ENCODE results near the gene FAM193A.
"Not testable (repeated sequence)": the region's sequence is repeated elsewhere in the genome, so short reads cannot be mapped to it uniquely, and the experiment has no call there.

The FAM193A gene

GRCh38 chr4:2722033-2722432 is 185.6 kb downstream of the FAM193A start:
- H3K4me3 ChIP-seq (ENCODE audit: control insufficient read depth, low read depth, low read length): no peak overlapping the region
- DNase-seq (ENCODE audit: low read depth): no peak
- no peak for TF ChIP-seq CTCF (IDR thresholded peaks at IDR 0.05; ENCODE audit: control insufficient read depth, insufficient read depth, low read depth, low read length, missing control alignments)

- H3K4me3 ChIP-seq (ENCODE audit: control insufficient read depth, low read depth, low read length): no peak overlapping the region
- no peak for DNase-seq (ENCODE audit: low read depth)
- no peak for TF ChIP-seq CTCF (IDR thresholded peaks at IDR 0.05; ENCODE audit: control insufficient read depth, insufficient read depth, low read depth, low read length, missing control alignments)
Measured at GRCh38 chr4:2723751-2724150, 187.3 kb downstream of the FAM193A start.

DNA sequence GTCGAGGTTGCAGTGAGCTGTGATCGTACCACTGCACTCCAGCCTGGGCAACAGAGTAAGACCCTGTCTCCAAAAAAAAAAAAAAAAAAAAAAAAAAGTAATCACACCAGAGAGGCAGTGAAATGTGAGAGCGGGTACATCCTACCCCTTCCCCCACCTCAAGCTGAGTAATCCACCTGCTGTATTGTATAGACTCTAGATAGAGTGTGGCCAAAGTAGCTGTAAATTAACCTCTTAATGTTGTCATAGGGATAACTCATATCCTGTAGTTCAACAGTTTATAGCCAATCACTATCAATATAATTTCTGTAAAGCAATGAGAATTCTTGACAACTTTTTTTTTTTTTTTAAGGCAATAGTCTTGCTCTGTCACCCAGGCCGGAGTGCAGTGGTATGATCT is 188.9 kb downstream of the FAM193A start:
- H3K4me3 ChIP-seq (ENCODE audit: control insufficient read depth, low read depth, low read length): no peak overlapping the region
- no peak for TF ChIP-seq CTCF (IDR thresholded peaks at IDR 0.05; ENCODE audit: control insufficient read depth, insufficient read depth, low read depth, low read length, missing control alignments)
- DNase-seq (ENCODE audit: low read depth): no peak

- DNase-seq (ENCODE audit: low read depth); H3K4me3 ChIP-seq (ENCODE audit: control insufficient read depth, low read depth, low read length): not testable (repeated sequence)
Measured at GRCh38 chr4:2726881-2727280, 190.4 kb downstream of the FAM193A start.

DNA sequence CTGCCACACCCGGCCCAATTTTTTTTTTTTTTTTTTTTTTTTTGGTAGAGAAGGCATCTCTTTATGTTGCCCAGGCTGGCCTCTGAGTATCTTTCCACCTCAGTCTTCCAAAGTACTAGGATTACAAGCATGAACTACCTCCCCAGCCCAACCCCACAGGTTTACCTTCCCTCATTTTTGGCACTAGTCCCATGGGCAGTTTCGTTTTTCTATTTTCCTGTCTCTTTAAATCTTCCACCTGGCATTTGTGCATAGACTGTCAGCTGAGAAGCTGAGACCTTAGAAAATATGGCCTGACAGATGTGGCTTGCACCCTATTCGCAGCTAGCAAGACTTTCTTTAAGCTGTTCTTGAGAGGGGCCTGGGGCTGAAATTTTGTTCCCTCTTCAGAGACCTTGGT is 191.8 kb downstream of the FAM193A start:
- TF ChIP-seq CTCF (IDR thresholded peaks at IDR 0.05; ENCODE audit: control insufficient read depth, insufficient read depth, low read depth, low read length, missing control alignments): no peak
- no peak for DNase-seq (ENCODE audit: low read depth)
- H3K4me3 ChIP-seq (ENCODE audit: control insufficient read depth, low read depth, low read length): no peak overlapping the region

DNA sequence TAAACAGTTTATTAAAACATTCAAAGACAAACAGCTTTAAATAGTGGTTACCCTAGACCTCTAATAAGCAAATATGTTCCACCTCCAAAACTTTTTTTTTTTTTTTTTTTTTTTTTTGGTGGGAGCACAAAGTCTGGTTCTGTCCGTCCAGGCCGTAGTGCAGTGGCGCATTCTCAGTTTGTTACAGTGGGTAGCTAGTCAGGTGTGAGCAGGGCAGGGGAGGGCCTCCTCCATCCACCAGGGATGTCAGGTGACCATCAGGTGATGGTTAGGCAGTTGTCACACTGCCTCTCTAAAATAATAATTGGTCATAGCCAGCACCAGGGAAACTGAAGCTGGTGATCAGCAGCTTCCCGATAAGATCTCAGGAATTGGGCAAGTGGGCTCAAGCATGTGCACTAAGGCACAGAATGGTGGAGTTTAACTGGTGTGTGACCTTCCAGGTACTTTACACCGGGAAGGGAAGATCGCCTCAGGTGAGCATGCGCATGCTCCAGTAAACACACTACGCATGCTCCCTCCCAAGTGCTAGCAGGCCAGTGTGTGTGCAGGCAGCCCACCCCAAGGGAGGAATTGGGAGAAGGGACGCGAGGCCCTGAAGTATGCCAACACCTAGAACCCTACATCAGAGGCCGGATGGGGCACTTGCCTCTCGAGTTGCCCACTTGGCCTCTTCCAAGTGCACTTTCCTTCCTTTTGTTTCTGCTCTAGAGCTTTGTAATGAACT is 192.5 kb downstream of the FAM193A start:
- no peak for DNase-seq (ENCODE audit: low read depth)
- TF ChIP-seq CTCF (IDR thresholded peaks at IDR 0.05; ENCODE audit: control insufficient read depth, insufficient read depth, low read depth, low read length, missing control alignments): no peak
- no peak overlapping the region for H3K4me3 ChIP-seq (ENCODE audit: control insufficient read depth, low read depth, low read length)

DNA sequence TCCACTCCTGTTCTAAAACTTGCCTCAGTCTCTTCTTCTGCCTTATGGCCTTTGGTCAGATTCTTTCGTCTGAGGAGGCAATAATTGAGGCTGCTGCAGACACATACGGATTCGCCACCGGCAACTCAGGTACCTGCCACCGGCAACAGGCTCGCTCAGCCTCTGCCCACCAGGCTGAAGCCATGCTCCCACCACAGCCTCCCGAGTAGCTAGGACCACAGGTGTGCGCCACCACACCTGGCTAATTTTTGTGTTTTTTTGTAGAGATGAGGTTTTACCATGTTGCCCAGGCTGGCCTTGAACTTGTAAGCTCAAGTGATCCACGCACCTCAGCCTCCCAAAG is 193.1 kb downstream of the FAM193A start:
- no peak for TF ChIP-seq CTCF (IDR thresholded peaks at IDR 0.05; ENCODE audit: control insufficient read depth, insufficient read depth, low read depth, low read length, missing control alignments)
- no peak for DNase-seq (ENCODE audit: low read depth)
- H3K4me3 ChIP-seq (ENCODE audit: control insufficient read depth, low read depth, low read length): no peak overlapping the region

Data from AG09309 (cell line).